Choroid plexus epithelial cell (primary cell): ENCODE measurements around the gene LRRD1.
"Not testable (repeated sequence)": the region's sequence is repeated elsewhere in the genome, so short reads cannot be mapped to it uniquely, and the experiment has no call there.

Experiments
- DNase-seq: peaks from one replicate; pipeline ENCODE4 v3.0.0-alpha.2; 2010; ENCODE audit warnings: low read depth
- H3K4me3 ChIP-seq: 2 replicates; pipeline ENCODE4 v1.5.1; 2011; ENCODE audit warnings: low read depth, mild to moderate bottlenecking, control low read depth, low read length, moderate library complexity
- CTCF ChIP-seq: conservative IDR thresholded peaks from 2 replicates; pipeline ENCODE4 v1.5.1; 2011; ENCODE audit warnings: low read depth, mild to moderate bottlenecking, control low read depth, inconsistent platforms, low read length, moderate library complexity

LRRD1 gene

GRCh38 chr7:92158660-92159575 lies 20.0 kb downstream of the LRRD1 start:
- DNase-seq = peak; percentile 68
- TF ChIP-seq CTCF = no peak
- H3K4me3 ChIP-seq = no peak overlapping the region

- no peak overlapping the region for H3K4me3 ChIP-seq
- peak; percentile 4 for DNase-seq
- TF ChIP-seq CTCF = no peak
These were observed 22.0 kb downstream of the LRRD1 start for GRCh38 chr7:92156990-92157389.

GRCh38 chr7:92155108-92155739 lies 23.7 kb downstream of the LRRD1 start:
- no peak for TF ChIP-seq CTCF
- DNase-seq = no peak
- H3K4me3 ChIP-seq = no peak overlapping the region

- H3K4me3 ChIP-seq = no peak overlapping the region
- no peak for TF ChIP-seq CTCF
- no peak for DNase-seq
These were observed 28.4 kb downstream of the LRRD1 start for GRCh38 chr7:92150450-92151017.

- DNase-seq = no peak
- H3K4me3 ChIP-seq = no peak overlapping the region
- TF ChIP-seq CTCF = no peak
These were observed 29.2 kb downstream of the LRRD1 start for GRCh38 chr7:92149736-92150239.

DNA sequence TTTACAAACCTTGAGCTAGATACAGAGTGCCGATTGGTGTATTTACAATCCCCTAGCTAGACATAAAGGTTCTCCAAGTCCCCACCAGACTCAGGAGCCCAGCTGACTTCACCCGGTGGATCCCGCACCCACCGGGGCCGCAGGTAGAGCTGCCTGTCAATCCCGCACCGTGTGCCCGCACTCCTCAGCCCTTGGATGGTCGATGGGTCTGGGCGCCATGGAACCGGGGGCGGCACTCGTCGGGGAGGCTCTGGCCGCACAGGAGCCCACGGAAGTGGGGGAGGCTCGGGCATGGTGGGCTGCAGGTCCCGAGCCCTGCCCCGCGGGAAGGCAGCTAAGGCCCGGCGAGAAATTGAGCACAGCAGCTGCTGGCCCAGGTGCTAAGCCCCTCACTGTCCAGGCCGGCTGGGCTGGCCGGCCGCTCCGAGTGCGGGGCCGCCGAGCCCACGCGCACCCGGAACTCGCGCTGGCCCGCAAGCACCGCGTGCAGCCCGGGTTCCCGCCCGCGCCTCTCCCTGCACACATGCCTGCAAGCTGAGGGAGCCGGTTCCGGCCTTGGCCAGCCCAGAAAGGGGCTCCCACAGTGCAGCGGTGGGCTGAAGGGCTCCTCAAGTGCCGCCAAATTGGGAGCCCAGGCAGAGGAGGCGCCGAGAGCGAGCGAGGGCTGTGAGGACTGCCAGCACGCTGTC lies 35.6 kb downstream of the LRRD1 start:
- not testable (repeated sequence) for H3K4me3 ChIP-seq, DNase-seq

DNA sequence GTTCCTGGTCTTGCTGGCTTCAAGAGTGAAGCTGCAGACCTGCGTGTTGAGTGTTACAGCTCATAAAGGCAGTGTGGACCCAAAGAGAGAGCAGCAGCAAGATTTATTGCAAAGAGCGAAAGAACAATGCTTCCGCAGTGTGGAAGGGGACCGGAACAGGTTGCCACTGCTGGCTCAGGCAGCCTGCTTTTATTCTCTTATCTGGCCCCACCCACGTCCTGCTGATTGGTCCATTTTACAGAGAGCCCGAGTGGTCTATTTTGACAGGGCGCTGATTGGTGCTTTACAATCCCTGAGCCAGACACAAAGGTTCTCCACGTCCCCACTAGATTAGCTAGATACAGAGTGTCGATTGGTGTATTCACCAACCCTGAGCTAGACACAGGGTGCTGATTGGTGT lies 36.2 kb downstream of the LRRD1 start:
- H3K4me3 ChIP-seq, DNase-seq: not testable (repeated sequence)
